Left lobe of liver (tissue), 2 donors: Measurements from ENCODE around the gene SNAI1. TPM values are rescaled to one million over a fixed set of nuclear protein-coding genes. Genes with fewer than 3 reads are reported as not detected.
A peak's percentile ranks its signal among the peaks of the same experiment; 100 is the strongest.
"Not testable (repeated sequence)": the region's sequence is repeated elsewhere in the genome, so short reads cannot be mapped to it uniquely, and the experiment has no call there.

Experiments used
- ATAC-seq: fragments of 200-7000 bp; cut with Tn5 transposase; one replicate; pipeline ENCODE4 v1.9.1; 2020; ENCODE audit warnings: mild to moderate bottlenecking, moderate library complexity
- DNase-seq: peaks from one replicate; pipeline ENCODE4 v3.0.0-alpha.2; 2020; ENCODE audit warnings: low spot score
- total RNA-seq: library from RNA; stranded (reverse); gene quantifications from one replicate; pipeline ENCODE4 v1.2.1, GENCODE V29; 2021
- donor health status: DM: no; HTN: no; CAD: no; lungs with moderate emphysema.
- donor health status: DM: no; HTN: yes; CAD: no.

SNAI1 gene
- total RNA-seq, 1 donor from 2014 or later, result 0.75 TPM

DNA sequence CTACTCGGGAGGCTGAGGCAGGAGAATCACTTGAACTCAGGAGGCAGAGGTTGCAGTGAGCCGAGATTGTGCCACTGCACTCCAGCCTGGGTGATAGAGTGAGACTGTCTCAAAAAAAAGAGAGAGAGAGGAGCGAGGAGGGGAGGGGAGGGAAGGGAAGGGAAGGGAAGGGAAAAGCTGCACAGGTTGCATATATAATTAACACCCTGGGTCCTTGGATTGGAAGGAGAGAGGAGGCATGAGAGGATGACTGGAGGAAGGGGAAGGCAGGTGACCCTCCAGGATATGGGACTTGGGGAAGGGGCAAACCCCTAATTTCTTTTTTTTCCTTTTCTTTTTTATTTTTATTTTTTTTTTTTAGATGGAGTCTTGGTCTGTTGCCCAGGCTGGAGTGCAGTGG lies 28.8 kb downstream of the SNAI1 start:
- not testable (repeated sequence) for ATAC-seq, DNase-seq

- peak; percentile 39 for ATAC-seq
- no peak for DNase-seq
Measured at GRCh38 chr20:50012282-50013263, 29.8 kb downstream of the SNAI1 start.

DNA sequence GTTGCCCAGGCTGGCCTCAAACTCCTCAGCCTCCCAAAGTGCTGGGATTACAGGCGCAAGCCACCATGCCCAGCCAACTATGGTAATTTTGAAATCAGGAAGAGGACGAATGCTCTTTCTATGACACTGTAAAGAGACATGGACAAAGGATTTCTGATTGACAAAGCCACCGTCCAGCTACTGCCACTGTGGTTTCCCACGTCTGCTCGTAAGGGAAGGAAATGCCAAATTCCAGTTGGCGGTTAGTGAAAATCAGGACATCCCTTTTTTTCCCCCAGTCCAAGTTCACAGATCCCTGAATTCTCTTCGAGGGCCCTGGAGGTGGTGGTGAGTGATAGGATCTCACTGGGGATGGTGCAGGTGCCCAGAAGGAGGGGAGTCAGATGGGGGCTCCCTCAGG lies 31.2 kb downstream of the SNAI1 start:
- DNase-seq (no peak), ATAC-seq (no peak)

GRCh38 chr20:50014570-50015562 lies 32.1 kb downstream of the SNAI1 start:
- ATAC-seq, result no peak
- DNase-seq, result no peak

DNA sequence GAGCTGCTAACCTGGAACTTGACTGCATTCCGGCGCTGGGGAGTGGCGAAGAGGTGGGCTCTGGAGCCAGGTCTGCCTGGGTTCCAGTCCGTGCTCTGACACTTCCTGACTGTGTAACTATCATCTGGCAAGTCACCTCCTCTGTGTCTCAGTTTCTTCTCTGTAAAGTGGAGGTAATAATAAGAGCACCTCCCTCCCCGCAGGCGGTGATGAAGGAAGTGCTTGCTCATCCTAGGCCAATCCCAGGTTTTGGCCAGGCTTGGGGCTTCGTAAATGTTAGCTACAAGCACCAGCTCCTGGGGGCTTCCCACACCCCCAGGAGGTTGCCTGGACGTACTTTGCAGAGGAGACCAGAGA lies 32.8 kb downstream of the SNAI1 start:
- ATAC-seq (no peak), DNase-seq (no peak)

- DNase-seq (no peak), ATAC-seq (peak; percentile 43)
Measured at GRCh38 chr20:50015993-50016770, 33.4 kb downstream of the SNAI1 start.

DNA sequence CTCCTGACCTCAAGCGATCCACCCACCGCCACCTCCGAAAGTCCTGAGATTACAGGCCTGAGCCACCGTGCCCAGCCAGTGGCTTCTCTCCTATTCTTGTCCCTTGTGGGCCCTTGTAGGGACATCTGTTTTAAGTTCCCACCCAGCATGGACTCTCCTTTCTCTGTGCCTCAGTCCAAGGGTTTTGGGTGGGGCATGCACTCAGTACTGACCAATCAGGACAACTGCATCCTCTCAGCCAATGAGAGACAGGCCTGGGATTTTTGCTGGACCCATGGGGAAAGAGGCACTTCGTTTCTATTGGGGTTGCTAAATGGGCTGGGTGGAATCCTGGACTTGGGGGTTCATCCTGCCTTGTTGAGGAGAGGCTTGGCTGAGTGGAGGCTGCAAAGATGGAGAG lies 34.4 kb downstream of the SNAI1 start:
- no peak for ATAC-seq
- no peak for DNase-seq

DNA sequence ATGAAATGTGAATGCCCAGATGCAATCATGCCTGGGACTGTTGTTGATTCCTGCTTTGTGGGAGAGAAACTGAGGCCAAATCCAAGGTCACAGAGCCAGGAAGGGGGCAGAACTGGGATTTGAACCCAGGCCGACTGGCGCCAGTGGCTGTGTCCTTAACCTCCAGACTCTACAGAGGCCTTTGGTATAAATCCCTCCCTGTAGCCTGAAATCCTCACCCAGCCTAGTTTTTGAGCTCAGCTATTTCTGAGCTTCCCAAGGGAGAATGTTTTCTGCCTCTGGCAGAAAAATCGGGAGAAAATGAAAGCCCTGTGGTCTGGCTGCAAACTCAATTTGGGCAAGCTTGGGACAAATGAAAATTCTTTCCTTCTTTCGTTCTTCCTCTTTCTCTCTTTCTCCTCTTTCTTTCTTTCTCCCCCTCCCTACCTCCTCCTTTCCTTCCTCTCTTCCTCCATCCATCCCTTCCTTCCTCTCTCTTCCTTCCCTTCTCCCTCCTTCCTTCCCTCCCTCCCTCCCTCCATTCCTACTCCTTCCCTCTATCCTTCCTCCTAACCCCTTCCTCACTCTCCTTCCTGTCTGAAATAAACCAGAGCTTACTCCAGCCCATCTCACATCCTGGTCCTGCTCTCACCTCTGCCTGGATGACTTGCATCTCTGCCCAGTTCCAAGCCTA lies 34.9 kb downstream of the SNAI1 start:
- no peak for ATAC-seq

DNA sequence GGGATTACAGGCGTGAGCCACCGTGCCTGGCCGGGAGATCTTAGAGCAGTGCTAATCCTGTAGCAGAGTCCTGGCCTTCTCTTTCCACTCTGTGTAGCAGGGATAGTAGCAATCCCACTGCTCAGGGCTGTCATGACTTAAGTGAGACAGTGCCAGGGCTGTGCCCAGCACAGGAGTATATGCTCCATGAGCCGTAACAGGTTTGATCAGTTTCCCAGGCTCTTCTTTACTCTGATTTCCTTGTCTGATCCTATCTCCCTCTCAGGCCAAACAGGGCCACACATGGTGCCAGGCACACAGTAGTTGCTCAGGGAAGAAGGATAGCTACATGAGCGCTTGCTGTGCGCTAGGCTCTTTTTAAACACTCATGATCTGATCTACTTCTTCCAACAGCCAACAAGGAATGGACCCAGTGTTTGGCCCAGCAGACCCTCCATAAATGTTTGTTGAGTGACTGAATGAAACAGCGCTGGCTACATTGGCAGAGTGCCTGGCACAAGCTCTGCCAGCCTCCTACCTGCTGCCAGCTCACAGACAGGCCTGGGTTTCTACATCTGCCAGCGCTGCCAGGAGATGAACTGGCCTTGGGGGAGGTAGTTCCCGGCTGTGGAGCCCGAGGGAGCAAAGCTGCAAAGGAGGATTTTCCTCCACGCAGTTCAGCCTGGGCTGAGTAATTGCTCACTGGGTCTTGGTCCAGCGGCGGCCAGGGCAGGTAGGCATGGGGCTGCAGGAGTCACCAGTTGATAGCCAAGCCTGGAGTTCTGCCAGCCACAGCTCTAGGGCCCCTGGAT lies 36.9 kb downstream of the SNAI1 start:
- peak; percentile 83 for DNase-seq

More for the DNA sequence above, 34.9 kb downstream of the SNAI1 start:
- no peak for DNase-seq

DNA sequence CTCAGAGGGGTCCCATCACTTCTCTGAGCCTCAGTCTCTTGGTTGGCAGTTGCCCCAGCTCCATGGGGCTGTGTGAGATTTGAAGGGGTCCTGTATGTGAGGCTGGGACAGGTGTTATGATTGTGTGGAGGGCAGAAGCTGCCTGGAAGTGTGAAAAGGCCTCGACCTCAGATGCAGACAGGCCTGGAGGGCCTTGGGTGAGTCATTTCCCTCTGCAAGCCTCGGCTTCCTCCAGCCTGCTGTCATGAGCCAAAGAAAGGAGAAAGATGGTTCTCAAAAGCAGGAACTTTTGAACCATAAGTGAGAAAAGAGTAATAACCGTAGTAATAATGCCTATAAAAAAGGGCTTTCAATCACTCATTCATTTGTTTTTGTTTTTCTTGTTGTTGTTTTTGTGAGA lies 37.5 kb downstream of the SNAI1 start:
- ATAC-seq (no peak), DNase-seq (no peak)

More for the DNA sequence above, 36.9 kb downstream of the SNAI1 start:
- ATAC-seq, result peak; percentile 96

DNA sequence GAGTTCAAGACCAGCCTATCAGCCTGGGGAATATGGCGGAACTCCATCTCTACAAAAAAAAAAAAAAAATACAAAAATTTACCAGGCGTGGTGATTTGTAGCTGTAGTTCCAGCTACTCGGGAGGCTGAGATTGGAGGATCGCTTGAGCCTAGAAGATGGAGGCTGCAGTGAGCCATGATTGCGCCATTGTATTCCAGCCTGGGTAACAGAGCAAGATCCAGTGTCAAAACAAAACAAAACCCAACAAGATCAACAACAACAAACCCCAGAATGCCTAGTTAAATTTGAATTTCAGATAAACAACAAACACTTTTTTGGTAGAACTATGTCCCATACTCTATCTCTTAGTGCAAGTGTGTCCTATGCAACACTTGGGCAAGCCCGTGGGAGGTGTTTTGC lies 39.9 kb downstream of the SNAI1 start:
- ATAC-seq, result no peak
- no peak for DNase-seq

DNA sequence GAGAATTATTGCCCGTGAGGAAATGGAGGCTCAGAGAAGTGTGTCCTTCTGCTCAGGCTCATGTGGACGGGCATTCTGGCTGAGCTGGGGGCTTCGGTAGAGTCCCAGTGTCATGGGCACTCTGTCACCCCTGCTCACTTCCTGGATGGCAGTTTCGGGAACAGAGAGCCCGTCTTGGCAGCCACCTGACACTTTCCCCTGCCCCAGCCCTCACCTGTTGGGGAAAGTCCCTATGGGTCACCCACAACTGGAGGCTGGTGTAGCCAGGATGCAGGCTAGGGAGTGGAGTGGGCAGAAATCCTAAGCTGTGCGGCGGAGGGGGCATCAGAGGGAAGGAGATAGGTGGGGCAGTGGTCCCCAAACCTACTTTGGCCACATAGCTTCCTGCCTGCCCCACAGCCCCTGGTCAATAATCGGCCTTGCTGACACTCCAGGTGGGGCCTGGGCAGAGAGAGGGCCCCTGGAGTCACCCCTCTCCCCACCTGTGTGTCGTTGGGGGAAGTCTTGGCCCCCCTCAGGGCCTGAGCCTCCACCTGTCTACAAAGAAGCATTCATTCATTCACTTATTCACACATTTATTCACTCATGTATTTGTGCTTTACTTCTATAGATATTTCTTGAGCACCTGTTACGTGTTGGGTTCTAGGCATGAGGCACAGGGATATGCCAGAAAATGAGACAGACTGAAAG lies 40.5 kb downstream of the SNAI1 start:
- DNase-seq (no peak), ATAC-seq (no peak)

DNA sequence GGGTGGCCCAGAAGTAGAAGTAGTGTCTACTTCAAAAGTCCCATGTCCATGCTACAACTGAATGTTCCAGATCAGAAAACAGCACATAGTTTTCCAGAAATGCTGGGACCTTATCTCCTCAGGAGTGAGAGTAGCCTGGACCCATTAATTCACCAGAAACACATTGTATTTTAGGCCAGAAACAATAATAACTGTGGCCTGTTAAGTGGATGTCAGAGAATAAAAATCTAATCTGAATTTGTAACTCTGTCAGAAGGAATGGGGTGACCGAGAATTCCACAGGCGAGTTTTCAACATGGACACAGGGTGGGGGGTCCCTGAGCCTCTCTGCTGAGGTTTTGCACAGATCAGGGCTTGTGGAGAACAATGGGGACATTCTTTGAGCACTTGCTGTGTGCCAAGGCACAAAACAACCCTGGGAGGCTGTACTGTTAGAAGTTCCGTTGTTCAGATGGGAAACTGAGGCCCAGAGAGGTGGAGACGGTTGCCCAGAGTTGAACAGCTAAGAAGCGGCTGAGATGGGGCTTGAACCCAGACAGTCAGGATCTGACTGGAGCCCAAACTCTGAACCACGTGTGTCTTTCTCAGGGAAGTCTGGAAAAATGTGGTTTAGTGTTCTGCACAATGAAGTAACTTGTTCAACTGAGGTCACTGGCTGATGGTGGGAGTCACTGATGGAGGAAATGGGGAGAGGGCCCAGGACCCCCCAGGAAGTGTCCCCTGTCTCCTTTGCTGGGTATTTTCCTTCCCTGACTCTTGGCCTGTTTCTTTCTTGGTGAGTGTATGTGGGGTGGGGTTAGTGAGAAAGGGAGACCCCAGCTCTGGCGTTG lies 44.2 kb downstream of the SNAI1 start:
- DNase-seq (no peak), ATAC-seq (no peak)

DNA sequence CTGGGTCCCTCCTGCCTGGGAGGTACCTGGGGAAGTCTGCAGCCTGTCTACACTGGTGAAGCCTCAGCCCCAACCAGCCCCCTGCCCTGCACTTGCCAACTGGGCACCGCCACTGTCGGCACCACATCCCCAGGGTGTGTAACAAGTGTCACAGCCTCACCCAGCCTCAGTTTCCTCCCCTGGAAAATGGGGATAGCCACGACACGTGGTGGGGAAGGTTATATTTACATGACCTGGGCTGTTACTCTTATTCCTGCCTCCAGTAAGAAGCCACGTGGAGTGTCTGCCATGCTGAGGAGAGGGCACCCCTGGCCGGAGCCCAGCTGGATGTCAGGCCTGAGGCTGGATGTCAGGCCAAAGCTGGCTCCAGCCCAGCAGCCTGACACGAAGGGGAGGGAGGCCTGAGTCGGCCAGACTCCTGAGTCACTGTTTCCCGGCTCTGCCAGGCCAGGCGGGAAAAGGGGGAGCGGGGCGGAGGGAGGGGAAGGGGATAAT lies 44.9 kb downstream of the SNAI1 start:
- ATAC-seq, result peak; percentile 33
- DNase-seq, result peak; percentile 67

GRCh38 chr20:50029083-50029696 lies 46.4 kb downstream of the SNAI1 start:
- ATAC-seq (no peak), DNase-seq (no peak)

DNA sequence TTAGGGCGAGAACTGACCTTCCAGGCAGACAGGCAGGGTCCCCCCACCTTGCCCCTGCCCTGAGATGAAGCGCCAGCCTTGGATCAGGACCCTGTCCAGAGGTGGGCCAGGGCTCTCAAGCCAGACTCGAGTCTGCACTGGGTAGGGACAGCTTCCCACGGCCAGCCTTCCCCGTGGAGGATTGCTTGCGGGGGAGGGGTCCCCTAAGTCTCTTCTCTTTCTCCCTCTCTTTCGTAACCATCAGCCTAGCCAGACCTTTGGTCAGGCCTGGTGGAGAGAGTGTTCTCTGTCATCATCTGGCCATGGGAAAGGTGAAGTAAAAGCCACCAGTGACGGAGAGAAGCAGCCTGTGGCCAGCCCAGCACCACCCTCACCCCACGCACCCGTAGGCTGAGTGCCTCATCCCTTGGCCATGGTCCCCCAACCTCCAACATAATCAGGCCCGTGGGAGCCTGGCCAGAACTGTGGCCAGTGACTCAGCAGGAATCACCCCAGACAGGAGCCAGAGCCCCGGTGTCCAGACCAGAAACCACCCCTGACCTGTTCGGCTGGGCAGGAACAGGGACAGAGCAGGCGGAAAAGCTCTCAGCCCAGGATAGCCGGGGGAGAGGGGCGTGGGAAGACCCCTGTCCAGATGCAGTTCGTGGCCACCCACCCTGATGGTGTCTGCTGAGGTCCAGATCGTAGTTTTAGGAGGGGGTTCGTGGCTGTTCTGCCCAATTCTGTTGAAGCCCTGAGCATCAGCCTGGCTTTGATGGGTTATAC lies 47.1 kb downstream of the SNAI1 start:
- DNase-seq, result peak; percentile 81
- ATAC-seq, result peak; percentile 82
